Measurements from ENCODE around the gene IGSF3. TPM values are rescaled to one million over a fixed set of nuclear protein-coding genes. Genes with fewer than 3 reads are reported as not detected.

IGSF3 gene
- total RNA-seq (2021) (27.8 and 30.1 TPM in 2 replicates), Bru-seq, nascent RNA (percentile 63 among the genes with signal in this experiment), BruChase-seq, experiment 1, labeled RNA remaining after a 2-hour chase (percentile 63 among the genes with signal in this experiment), BruChase-seq, experiment 2, labeled RNA remaining after a 6-hour chase (percentile 70 among the genes with signal in this experiment)
- long read RNA-seq, full-length matches to known transcripts = 1 of 9 reads
- long read RNA-seq, partial matches to known transcripts = 4 of 9 reads
- long read RNA-seq, other reads (novel, unspliced or antisense) = 4 of 9 reads

DNA sequence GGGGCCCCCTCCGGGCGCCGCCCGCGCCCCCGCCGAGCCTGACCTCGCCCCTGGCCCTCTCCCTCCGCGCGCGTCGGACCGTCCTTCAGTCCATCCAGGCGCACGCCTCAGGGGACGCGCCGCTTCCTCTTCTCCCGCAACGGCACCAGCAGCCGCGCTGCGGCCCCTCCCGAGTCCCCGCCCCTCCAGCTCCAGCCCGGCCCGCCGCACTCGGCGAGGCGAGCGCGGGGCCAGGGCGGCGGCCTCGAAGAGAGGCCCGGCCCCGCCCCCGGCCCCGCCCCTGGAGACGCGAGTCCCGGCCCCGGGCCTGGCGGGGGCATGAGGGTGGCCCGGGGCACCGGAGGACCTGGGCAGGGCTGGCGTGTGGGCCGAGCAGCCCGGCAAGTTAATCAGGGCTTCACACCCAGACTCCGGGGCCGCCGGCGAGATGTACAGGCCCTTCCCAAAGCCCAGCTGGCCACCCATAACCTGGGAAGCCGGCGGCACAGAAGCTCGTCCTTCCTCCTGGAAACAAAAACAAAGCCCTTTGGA lies at the start of gene IGSF3:
TSS of gene IGSF3 (minus strand) at position 159 of the 531 bp plus-strand sequence. CDS start 1,407 bp downstream, outside the sequence.
- no peaks in the 10 kb centered on the region for H3K9me3 ChIP-seq (ENCODE audit: insufficient read depth, low read depth)
- peaks cover 5% of the 10 kb centered on the region; the same call in 1 of the 2 replicates for H3K36me3 ChIP-seq (ENCODE audit: low read depth)
- intact Hi-C loops (cut with micrococcal nuclease; ENCODE audit: unreplicated experiment) = loop anchor here (2.0 kb wide), 1 partner anchor 25 kb away; no protein-coding TSS in a partner anchor
- no peak for TF ChIP-seq EZH2 (IDR thresholded peaks at IDR 0.05; ENCODE audit: low read depth)
- TF ChIP-seq, protein P1, sequence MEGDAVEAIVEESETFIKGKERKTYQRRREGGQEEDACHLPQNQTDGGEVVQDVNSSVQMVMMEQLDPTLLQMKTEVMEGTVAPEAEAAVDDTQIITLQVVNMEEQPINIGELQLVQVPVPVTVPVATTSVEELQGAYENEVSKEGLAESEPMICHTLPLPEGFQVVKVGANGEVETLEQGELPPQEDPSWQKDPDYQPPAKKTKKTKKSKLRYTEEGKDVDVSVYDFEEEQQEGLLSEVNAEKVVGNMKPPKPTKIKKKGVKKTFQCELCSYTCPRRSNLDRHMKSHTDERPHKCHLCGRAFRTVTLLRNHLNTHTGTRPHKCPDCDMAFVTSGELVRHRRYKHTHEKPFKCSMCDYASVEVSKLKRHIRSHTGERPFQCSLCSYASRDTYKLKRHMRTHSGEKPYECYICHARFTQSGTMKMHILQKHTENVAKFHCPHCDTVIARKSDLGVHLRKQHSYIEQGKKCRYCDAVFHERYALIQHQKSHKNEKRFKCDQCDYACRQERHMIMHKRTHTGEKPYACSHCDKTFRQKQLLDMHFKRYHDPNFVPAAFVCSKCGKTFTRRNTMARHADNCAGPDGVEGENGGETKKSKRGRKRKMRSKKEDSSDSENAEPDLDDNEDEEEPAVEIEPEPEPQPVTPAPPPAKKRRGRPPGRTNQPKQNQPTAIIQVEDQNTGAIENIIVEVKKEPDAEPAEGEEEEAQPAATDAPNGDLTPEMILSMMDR (conservative IDR thresholded peaks at IDR 0.05) = no peak
- no peaks in the 10 kb centered on the region for H3K27me3 ChIP-seq (ENCODE audit: insufficient read depth, low read depth)
- peak within 1 kb of the TSS; percentile 91 for H3K4me3 ChIP-seq
- ChIA-PET CTCF (interaction anchor here (0.6 to 0.9 kb wide), 3 partner anchors 56 to 126 kb away, joined by 3 to 14 read pairs (median 8); no protein-coding TSS in a partner anchor), POLR2A (ENCODE audit: unreplicated experiment) (interaction anchor here (0.5 to 1.0 kb wide), 5 partner anchors 23 to 1940 kb away, joined by 3 to 25 read pairs (median 9); partner anchors contain the start of gene TTF2)
- peak within 1 kb of the TSS; percentile 42 for H3K27ac ChIP-seq
- peak within 1 kb of the TSS; percentile 85 for H2AFZ ChIP-seq
- no peaks in the 10 kb centered on the region for H3K9me2 ChIP-seq (ENCODE audit: insufficient read depth)
- H3K79me2 ChIP-seq (ENCODE audit: low read depth) = peaks cover 46% of the 10 kb centered on the region
- H3F3A ChIP-seq (ENCODE audit: insufficient read depth, low read depth) = peaks cover 19% of the 10 kb centered on the region; the same call in 1 of the 2 replicates
- DNase-seq = peak; percentile 67 to 77
- H3K4me2 ChIP-seq = peak within 1 kb of the TSS; percentile 88
- no peaks in the 10 kb centered on the region; the same call in 1 of the 2 replicates for H4K20me1 ChIP-seq (ENCODE audit: insufficient read depth)
- peaks cover 39% of the 10 kb centered on the region for H3K4me1 ChIP-seq (replicated peaks; ENCODE audit: insufficient read depth)
- no TSS peak for BruUV-seq (replicated peaks)

- Histone ChIP-seq H3K4me3 (no peak overlapping the region), H3K4me2 (no peak overlapping the region), H4K20me1 (ENCODE audit: insufficient read depth) (no peaks in the 10 kb centered on the region), H3K27ac (no peak overlapping the region), H3K9me2 (ENCODE audit: insufficient read depth) (no peaks in the 10 kb centered on the region; the same call in 1 of the 2 replicates), H3K27me3 (ENCODE audit: insufficient read depth, low read depth) (no peaks in the 10 kb centered on the region), H3K4me1 (replicated peaks; ENCODE audit: insufficient read depth) (peaks cover under 1% of the 10 kb centered on the region; the same call in 1 of the 2 replicates), H3K9me3 (ENCODE audit: insufficient read depth, low read depth) (no peaks in the 10 kb centered on the region), H3K79me2 (ENCODE audit: low read depth) (no peaks in the 10 kb centered on the region), H2AFZ (no peak overlapping the region), H3K36me3 (ENCODE audit: low read depth) (no peaks in the 10 kb centered on the region), H3F3A (ENCODE audit: insufficient read depth, low read depth) (no peaks in the 10 kb centered on the region)
- intact Hi-C loops (cut with micrococcal nuclease; ENCODE audit: unreplicated experiment) = no loop called here
- CTCF ChIA-PET = no interaction called here
- POLR2A ChIA-PET (ENCODE audit: unreplicated experiment) = no interaction called here
- BruUV-seq (replicated peaks) = no TSS peak
- TF ChIP-seq, protein P1 (conservative IDR thresholded peaks at IDR 0.05) = no peak
- no peak for TF ChIP-seq EZH2 (IDR thresholded peaks at IDR 0.05; ENCODE audit: low read depth)
- no peak for DNase-seq
Observed at GRCh38 chr1:116717318-116717717, 49.8 kb upstream of the IGSF3 start.

DNA sequence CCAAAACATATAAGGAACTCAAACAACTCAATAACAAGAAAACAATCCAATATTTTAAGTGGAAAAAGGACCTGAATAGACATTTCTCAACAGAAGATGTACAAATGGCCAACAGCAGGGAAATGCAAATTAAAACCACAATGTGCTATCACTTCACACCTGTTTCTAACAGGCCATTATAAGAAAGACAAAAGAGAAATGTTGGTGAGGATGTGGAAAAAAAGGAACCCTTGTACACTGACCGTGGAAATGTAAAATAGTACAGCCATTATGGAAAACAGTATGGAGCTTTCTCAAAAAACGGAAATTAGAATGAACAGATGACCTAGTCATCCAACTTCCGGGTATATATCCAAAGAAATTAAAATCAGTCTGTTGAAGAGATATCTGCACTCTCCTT lies 48.9 kb upstream of the IGSF3 start:
- Histone ChIP-seq H4K20me1 (ENCODE audit: insufficient read depth) (no peaks in the 10 kb centered on the region), H3K36me3 (ENCODE audit: low read depth) (no peaks in the 10 kb centered on the region), H3K4me2 (no peak overlapping the region), H3K4me1 (replicated peaks; ENCODE audit: insufficient read depth) (peaks cover 10% of the 10 kb centered on the region), H2AFZ (no peak overlapping the region), H3K9me3 (ENCODE audit: insufficient read depth, low read depth) (no peaks in the 10 kb centered on the region), H3F3A (ENCODE audit: insufficient read depth, low read depth) (no peaks in the 10 kb centered on the region), H3K79me2 (ENCODE audit: low read depth) (no peaks in the 10 kb centered on the region), H3K9me2 (ENCODE audit: insufficient read depth) (no peaks in the 10 kb centered on the region; the same call in 1 of the 2 replicates), H3K27me3 (ENCODE audit: insufficient read depth, low read depth) (no peaks in the 10 kb centered on the region), H3K4me3 (no peak overlapping the region), H3K27ac (no peak overlapping the region)
- CTCF ChIA-PET = no interaction called here
- no peak for DNase-seq
- no peak for TF ChIP-seq EZH2 (IDR thresholded peaks at IDR 0.05; ENCODE audit: low read depth)
- TF ChIP-seq, protein P1 (conservative IDR thresholded peaks at IDR 0.05) = no peak
- intact Hi-C loops (cut with micrococcal nuclease; ENCODE audit: unreplicated experiment) = no loop called here
- POLR2A ChIA-PET (ENCODE audit: unreplicated experiment) = no interaction called here
- no TSS peak for BruUV-seq (replicated peaks)
